Stomach (tissue), 4 donors: ENCODE measurements around the gene NPC1L1.

ENCODE experiments used
- POLR2AphosphoS5 ChIP-seq, 3 donors: sonication (generic); formaldehyde crosslinking; IDR thresholded peaks; one replicate each; pipeline ENCODE4 v1.6.1; 2016; ENCODE audit warnings: antibody characterized with exemption in 3 of 3
- TF ChIP-seq, protein P1 (sequence below), 7 experiments: fragments of 450-650 bp in 4 of 7; fragments of 200-600 bp in 3 of 7; sonication (generic) in 3 of 7; IDR thresholded peaks; one replicate each; pipeline ENCODE4 v1.5.1; 2016 to 2019; ENCODE audit warnings: antibody characterized with exemption in 7 of 7, control low read depth in 2 of 7, mild to moderate bottlenecking in 1 of 7

DNA sequence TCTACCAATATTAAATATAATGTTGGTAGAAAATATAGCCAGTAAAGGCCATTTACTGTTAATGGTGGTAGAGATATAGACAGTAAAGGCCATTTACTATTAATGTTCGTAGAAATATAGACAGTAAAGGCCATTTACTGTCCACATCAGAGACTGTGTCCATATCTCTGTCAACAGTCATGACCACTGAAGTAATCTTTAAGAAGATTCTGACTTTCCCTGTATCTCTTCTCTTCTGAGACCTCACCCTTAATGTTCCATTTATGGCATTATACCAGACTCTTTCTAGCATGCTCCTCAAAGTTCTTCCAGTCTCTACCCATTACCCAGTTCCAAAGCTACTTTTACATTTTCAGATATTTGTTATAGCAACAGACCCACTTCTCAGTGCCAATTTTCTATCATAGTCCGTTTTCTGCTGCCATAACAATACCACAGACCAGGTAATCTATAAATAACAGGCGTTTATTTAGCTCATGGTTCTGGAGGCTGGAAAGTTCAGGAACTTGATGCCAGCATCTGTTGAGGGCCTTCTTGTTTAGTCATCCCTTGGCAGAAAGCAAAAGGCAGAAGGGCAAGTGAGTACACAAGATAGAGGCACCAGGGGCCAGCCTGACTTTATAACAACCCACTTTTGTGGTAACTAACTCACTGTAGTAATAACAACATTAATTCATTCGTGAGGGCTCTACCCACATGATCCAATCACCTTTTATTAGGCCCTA is 42.7 kb downstream of the NPC1L1 start:
- no peak for TF ChIP-seq POLR2AphosphoS5 (IDR thresholded peaks at IDR 0.05)
- TF ChIP-seq, protein P1, sequence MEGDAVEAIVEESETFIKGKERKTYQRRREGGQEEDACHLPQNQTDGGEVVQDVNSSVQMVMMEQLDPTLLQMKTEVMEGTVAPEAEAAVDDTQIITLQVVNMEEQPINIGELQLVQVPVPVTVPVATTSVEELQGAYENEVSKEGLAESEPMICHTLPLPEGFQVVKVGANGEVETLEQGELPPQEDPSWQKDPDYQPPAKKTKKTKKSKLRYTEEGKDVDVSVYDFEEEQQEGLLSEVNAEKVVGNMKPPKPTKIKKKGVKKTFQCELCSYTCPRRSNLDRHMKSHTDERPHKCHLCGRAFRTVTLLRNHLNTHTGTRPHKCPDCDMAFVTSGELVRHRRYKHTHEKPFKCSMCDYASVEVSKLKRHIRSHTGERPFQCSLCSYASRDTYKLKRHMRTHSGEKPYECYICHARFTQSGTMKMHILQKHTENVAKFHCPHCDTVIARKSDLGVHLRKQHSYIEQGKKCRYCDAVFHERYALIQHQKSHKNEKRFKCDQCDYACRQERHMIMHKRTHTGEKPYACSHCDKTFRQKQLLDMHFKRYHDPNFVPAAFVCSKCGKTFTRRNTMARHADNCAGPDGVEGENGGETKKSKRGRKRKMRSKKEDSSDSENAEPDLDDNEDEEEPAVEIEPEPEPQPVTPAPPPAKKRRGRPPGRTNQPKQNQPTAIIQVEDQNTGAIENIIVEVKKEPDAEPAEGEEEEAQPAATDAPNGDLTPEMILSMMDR (IDR thresholded peaks at IDR 0.05): no peak
